SK-N-SH (cell line): ENCODE data around the gene BTAF1.

Experiments used
- EZH2phosphoT487 ChIP-seq: fragments of 200-600 bp; sonication (generic); IDR thresholded peaks from 2 replicates; pipeline ENCODE4 v1.6.1; 2017; ENCODE audit warnings: low read depth, mixed run types, mild to moderate bottlenecking, antibody characterized with exemption, moderate library complexity, borderline replicate concordance
- USF2 ChIP-seq: fragments of 150-350 bp; IDR thresholded peaks from 2 replicates; pipeline ENCODE4 v1.6.1; 2017; ENCODE audit warnings: antibody characterized with exemption, low read length, low read depth, borderline replicate concordance

DNA sequence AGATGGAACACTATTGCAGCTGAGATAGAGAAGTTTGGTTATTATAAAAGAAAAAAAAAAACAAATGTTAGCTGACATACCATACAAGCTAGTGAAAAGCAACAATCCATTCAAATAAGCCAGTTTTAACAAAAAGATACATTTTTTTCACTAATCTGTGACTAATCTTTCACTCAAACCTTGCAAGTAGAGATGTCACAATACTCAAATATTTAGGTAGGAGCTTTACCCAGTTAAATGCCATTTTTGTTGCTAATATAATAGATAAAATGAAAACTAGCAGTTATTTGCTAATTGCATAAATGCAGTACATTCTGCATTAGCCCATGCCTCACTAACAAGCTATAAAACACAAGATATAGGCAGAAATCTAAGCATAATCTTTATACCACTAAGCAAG, 123.6 kb downstream of the BTAF1 start:
- no peak for TF ChIP-seq USF2
- no peak for TF ChIP-seq EZH2phosphoT487
